Activated T-cell treated with anti-CD3 and anti-CD28 coated beads for 1 hour (primary cell): Measurements from ENCODE around the gene UPK3B.
"Not testable (repeated sequence)": the region's sequence is repeated elsewhere in the genome, so short reads cannot be mapped to it uniquely, and the experiment has no call there.

Source experiments
- DNase-seq: peaks from one replicate; pipeline ENCODE4 v3.0.0-alpha.2; 2020; ENCODE audit warnings: low read depth

UPK3B gene

GRCh38 chr7:76492139-76492538 lies 18.2 kb upstream of the UPK3B start:
- not testable (repeated sequence) for DNase-seq

DNA sequence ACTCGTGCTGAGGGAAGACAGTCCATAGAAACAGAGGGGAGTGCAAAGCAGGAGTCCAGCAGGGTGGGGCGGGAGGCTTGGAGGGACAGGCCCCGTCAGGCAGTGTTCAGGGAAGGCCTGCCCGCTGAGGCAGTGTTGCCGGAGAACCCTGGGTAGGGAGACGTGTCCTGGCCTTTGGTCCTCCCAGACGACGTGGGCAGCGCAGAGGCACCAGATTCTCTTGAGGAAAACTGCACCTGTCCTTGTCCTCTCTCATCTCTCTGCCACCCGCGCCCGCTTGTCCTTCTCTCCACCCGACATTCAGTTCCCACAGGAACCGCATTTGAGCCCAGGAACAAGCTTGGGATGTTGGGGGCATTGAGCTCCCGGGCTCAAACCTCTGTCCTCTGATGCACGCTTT lies 14.6 kb upstream of the UPK3B start:
- DNase-seq = not testable (repeated sequence)

- not testable (repeated sequence) for DNase-seq
These were observed 12.3 kb upstream of the UPK3B start for GRCh38 chr7:76497918-76498582.

- DNase-seq = not testable (repeated sequence)
These were observed 11.7 kb upstream of the UPK3B start for GRCh38 chr7:76498583-76499200.

GRCh38 chr7:76499201-76499923 lies 11.0 kb upstream of the UPK3B start:
- not testable (repeated sequence) for DNase-seq

DNA sequence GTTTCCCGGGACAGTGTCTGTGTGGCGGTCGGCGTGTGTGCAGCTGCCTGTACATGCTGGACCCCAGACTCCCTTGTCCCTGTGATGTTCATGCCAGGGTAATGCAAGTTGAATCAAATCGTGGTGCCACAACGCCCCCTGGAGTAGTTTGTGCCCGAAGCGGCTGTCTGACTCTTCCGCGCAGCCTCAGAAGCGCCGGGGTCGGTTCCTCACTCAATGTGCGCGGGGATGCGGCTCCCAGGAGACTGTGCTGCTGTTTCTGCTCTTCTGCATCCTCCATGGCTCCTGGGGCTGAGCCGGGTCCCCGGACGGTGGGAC lies 10.5 kb upstream of the UPK3B start:
- not testable (repeated sequence) for DNase-seq

- DNase-seq = not testable (repeated sequence)
These were observed 8.1 kb upstream of the UPK3B start for GRCh38 chr7:76502224-76502623.

DNA sequence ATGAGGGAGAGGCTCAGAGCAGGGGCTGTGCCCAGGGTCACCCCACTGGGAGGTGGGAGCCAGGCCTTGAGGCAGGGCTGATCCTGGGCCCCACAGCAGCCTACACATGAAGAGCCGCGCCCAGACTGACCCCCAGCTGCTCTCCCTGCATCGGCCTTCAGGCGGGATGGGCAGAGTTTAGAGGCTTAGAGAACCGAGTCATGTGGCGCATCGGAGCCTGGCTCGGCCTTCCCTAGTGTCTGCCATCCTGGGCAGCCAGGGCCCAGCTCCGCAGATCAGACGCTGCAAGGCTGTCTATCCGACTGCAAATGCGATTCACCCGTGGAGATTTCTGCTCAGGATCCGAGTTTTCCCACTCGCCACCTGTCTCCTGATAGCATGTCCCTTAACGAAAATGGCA lies 7.5 kb upstream of the UPK3B start:
- DNase-seq = not testable (repeated sequence)

- not testable (repeated sequence) for DNase-seq
These were observed 7.1 kb upstream of the UPK3B start for GRCh38 chr7:76503244-76503643.

DNA sequence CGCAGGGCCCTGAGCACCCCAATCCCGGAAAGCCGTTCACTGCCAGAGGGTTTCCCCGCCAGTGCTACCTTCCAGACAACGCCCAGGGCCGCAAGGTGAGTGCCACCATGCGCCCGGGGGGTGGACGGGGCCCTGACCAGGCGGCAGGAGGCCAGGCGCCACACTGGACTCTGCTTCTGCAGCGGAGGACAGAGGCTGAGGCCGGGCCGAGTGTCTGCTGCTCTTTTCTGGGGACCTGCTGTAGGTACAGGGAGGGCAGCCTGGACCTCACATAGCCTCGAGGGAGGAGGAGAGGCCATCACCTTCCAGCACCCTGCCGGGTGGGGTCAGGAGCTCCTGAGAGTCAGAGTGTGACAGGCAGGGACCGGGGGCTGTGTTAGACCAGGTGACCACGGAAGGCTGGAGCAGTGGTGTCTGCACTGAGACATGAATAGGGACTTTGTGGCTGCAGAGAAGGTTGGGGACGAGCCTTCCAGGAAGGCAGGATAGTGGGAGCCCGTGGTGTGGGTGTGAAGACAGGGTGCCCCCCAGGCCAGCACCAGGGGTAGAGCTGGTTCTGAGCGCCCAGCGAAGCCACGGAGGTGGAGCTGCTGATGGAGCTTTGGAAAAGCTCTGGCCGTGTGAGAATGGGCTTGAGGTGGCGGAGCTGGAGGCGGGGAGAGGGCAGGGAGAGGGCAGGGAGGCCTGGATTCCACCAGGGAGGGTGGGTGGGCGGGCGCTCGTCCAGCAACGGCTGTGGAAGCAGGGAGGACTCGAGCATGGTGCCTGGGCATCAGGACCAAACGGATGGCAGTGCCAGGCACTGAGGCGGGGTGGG lies 5.8 kb upstream of the UPK3B start:
- DNase-seq = not testable (repeated sequence)

- no peak for DNase-seq
These were observed 4.9 kb upstream of the UPK3B start for GRCh38 chr7:76505168-76506080.

- DNase-seq = no peak
These were observed 4.3 kb upstream of the UPK3B start for GRCh38 chr7:76506081-76506440.

DNA sequence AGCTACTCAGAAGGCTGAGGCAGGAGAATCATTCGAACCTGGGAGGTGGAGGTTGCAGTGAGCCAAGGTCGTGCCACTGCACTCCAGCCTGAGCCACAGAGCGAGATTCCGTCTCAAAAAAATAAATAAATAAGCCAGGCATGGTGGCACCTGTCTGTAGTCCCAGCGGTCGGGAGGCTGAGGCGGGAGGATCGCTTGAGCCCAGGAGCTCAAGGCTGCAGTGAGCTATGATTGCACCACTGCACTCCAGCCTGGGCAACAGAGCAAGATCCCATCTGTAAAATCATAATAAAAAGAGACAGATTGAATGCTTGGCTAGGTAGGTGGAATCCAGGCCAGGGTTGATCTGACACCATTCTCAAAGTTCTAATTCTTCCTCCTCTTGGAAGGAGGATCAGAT lies 3.7 kb upstream of the UPK3B start:
- DNase-seq = not testable (repeated sequence)

DNA sequence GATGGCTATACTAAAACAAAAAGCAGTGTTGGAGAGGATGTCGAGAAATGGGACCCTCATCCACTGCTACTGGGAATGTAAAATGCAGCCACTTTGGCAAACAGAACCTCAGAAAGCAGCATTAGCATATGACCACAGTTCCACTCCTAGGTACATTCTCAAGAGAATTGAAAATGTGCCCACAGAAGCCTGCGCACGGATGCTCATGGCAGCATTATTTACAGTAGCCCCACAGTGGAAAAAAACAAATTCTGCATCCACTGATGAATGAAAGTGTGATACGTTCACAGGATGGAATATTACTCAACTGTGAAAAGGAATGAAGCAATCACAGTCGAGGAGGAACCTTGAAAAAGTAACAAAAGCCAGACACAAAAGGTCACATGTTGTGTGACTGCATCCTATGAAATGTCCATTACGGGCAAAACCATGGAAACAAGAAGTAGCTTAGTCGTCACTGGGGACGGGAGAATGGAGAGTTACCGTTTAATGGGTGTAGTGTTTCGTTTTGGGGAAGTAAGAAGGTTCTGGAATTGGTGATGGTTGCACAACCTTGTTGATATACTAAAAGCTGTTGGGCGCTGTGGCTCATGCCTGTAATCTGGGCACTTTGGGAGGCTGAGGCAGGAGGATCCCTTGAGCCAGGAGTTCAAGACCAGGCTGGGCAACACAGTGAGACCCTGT lies 2.5 kb upstream of the UPK3B start:
- no peak for DNase-seq

DNA sequence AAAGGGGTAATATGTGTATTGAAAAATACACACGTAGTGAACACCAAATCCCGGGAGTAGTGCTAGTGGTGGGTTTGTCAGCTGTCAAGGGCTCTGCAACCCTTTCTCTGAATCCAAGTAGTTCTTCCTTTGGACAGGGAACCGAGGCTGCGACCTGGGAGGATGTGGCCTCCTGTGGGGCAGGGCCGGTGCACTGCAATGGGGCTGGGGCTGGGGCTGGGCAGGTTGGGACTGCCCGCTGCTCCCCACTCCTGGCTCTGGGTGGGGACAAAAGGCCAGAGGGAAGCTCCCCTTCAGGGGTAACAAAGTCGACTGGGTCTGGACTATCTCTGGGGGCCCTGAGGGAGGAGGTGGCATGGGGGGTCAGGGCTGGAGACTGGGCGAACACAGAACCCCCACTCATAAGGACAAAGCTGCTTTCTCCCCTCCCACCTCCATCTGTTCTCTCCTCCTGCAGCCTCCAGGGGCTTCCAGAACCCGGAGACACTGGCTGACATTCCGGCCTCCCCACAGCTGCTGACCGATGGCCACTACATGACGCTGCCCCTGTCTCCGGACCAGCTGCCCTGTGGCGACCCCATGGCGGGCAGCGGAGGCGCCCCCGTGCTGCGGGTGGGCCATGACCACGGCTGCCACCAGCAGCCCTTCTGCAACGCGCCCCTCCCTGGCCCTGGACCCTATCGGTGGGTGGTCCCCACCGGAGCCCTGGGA lies 1.0 kb downstream of the UPK3B start:
- DNase-seq = not testable (repeated sequence)

DNA sequence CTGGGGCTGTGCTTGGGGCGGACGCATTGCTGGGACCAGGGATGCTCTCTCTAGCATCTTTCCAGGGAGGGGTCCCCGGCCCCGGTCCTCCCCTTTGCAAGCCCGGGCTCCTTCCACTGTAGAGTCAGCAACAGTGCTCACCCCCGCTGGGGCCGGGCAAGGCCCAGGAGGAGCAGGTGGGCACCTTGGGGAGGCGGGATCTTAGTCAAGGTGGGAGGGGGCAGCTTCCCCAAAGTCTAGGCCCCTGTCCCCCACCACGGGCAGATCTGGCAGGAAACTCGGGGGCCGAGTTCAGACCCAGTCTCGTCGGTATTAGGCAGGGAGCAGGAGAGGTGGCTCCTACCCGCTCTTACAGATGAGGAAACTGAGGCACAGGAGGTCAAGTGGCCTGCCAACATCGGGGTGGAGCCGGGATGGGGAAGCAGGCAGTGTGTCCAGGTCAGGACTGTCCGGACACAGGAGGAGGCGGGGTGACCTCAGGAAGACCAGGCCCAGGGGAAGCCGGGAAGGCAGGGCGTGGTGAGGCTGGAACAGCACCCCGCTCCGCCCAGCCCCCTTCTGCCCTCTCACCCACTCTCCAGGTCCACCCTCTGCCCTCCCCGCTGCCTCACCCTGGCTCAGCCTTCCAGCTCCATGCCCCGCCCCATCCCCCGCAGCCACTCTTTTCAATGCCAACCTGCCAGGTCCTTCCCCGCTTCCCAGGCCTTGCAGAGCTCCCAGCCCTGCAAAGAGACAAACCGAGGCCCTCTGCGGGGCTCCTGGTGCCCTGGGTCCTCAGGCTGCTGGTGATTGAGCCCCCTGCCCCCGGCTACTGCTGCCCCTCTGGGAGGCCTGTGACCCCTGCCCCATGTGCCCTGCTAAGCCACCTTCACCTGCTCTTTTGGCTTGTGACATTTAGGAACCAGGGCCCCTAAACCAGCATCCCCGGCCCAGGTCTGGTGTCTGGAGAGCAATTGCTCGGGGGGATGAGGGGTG lies 1.8 kb downstream of the UPK3B start:
- not testable (repeated sequence) for DNase-seq

DNA sequence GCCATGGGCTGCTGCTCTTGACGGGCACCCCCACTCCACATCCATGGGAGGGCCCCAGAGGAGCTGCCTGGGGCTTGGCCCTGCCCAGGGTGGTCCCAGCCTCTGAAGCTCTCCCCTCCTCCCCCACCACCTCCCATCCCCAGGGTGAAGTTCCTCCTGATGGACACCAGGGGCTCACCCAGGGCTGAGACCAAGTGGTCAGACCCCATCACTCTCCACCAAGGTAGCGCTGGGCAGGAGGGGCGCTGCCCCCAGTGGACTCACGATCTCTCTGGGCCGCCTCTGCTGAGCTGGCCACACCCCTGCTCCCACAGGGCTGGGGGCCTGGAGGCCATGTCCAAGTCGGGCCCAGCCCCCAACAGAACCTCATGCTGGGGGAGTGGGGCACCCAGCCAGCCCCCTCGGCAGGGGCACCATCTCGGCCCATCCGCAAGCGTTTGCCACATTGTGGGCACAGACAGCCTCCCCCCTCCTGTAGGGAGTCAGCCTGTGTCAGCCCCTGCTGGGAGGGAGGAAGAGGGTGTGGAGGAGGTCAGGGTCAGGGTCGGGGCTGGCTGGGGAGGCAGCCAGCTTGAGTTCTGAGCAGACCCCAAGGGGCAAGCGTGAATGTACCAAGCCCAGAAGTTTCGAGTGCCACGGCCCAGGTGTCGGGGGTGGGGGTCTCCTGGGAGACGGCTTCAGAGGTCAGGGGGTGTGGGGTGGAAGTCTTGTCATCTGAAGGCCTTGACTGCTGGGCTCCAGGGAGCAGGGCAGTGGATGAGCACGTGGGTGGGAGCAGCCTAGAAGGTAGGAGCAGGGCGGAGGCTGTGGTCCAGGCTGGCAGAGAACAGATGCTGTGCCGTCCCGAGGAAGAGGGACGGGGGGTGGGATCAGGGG lies 2.8 kb downstream of the UPK3B start:
- no peak for DNase-seq
